ENCODE results near the gene MLLT10. TPM values are rescaled to one million over a fixed set of nuclear protein-coding genes. Genes with fewer than 3 reads are reported as not detected.
A peak's percentile ranks its signal among the peaks of the same experiment; 100 is the strongest.

MLLT10 gene
- total RNA-seq, 4 donors from 2014 or later = 33.4 to 58.1 (median 43.6) TPM

- TF ChIP-seq CTCF (IDR thresholded peaks at IDR 0.05) = no peak
- ATAC-seq (ENCODE audit: low FRiP score) (peak; percentile 15), DNase-seq (ENCODE audit: low spot score) (no peak)
Measured at GRCh38 chr10:21509341-21510240, 24.4 kb upstream of the MLLT10 start.

- no peak for TF ChIP-seq CTCF (IDR thresholded peaks at IDR 0.05)
- peak; percentile 43 for ATAC-seq (ENCODE audit: low FRiP score)
Measured at GRCh38 chr10:21510241-21511094, 23.6 kb upstream of the MLLT10 start.

GRCh38 chr10:21511095-21511570 is 22.9 kb upstream of the MLLT10 start:
- DNase-seq (ENCODE audit: low spot score) = no peak
- no peak for ATAC-seq (ENCODE audit: low FRiP score)
- no peak for TF ChIP-seq CTCF (IDR thresholded peaks at IDR 0.05)

More at GRCh38 chr10:21510241-21511094, 23.6 kb upstream of the MLLT10 start:
- no peak for DNase-seq (ENCODE audit: low spot score)

GRCh38 chr10:21511946-21512572 is 22.0 kb upstream of the MLLT10 start:
- DNase-seq (ENCODE audit: low spot score) = no peak
- no peak for TF ChIP-seq CTCF (IDR thresholded peaks at IDR 0.05)
- no peak for ATAC-seq (ENCODE audit: low FRiP score)

GRCh38 chr10:21512573-21513404 is 21.2 kb upstream of the MLLT10 start:
- no peak for ATAC-seq (ENCODE audit: low FRiP score)
- no peak for TF ChIP-seq CTCF (IDR thresholded peaks at IDR 0.05)

GRCh38 chr10:21513405-21513788 is 20.6 kb upstream of the MLLT10 start:
- no peak for ATAC-seq (ENCODE audit: low FRiP score)

More at GRCh38 chr10:21512573-21513404, 21.2 kb upstream of the MLLT10 start:
- DNase-seq (ENCODE audit: low spot score) = no peak

More at GRCh38 chr10:21513405-21513788, 20.6 kb upstream of the MLLT10 start:
- TF ChIP-seq CTCF (IDR thresholded peaks at IDR 0.05) = no peak
- DNase-seq (ENCODE audit: low spot score) = no peak

Measured in omental fat pad (tissue), 4 donors.